HG02763 (cell line): ENCODE data around the gene COL23A1.
"Not testable (repeated sequence)": the region's sequence is repeated elsewhere in the genome, so short reads cannot be mapped to it uniquely, and the experiment has no call there.

Experiments used
- ATAC-seq: cut with Tn5 transposase; IDR thresholded peaks from one replicate; pipeline ENCODE4 v1.9.1; 2021; ENCODE audit warnings: mild to moderate bottlenecking, moderate library complexity; ENCODE audit not compliant: unreplicated experiment

Gene COL23A1

DNA sequence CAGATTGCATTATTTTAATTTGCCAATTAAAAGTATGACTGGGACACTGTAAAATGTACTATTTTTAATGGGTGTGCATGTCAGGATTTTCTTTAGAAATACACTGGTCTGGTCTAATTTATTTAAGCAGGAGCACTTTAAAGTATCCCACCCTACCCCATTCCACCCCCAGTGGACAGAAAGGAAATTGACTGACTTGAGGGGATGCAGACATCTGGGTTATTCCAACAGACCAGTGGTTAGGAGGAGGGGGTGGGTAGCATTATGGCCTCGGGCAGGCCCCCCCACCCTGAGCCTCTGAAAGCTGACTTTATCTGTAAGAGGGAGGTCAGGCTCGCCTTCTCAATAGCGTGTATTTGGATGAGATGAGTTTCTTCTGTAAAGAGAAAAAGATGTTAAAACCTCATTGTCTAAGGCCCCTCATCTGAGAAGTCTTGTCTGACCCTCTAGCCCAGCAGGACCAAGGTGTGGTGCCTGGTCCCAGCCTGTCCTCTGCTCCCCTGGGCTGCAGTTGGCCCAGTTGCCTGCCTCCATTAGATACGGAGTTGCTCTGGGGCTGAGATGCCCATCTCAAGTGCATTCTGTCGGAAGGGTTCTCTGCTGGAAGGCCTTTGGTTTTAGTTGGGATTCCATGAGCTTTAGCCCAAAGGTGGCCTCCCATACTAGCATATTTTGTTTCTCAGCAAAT is 381.5 kb downstream of the COL23A1 start:
- ATAC-seq, result no peak

DNA sequence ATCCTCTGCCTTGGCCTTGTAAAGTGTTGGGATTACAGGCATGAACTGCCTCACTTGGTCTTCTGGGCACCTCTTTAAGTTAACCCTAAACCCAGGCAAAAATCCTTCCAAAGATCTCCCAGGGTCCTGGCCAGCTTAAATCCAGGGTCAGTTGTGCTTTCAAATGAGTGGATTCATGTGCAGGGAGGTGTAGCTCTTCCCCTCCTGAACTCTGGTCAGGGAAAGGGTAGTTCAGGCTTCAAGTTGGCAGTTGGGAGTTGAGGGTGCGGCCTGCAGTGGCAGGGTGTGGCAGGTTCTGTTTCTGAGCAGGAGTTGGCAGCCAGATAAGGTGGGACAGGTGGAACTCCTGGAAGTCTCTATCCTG is 382.3 kb downstream of the COL23A1 start:
- no peak for ATAC-seq

DNA sequence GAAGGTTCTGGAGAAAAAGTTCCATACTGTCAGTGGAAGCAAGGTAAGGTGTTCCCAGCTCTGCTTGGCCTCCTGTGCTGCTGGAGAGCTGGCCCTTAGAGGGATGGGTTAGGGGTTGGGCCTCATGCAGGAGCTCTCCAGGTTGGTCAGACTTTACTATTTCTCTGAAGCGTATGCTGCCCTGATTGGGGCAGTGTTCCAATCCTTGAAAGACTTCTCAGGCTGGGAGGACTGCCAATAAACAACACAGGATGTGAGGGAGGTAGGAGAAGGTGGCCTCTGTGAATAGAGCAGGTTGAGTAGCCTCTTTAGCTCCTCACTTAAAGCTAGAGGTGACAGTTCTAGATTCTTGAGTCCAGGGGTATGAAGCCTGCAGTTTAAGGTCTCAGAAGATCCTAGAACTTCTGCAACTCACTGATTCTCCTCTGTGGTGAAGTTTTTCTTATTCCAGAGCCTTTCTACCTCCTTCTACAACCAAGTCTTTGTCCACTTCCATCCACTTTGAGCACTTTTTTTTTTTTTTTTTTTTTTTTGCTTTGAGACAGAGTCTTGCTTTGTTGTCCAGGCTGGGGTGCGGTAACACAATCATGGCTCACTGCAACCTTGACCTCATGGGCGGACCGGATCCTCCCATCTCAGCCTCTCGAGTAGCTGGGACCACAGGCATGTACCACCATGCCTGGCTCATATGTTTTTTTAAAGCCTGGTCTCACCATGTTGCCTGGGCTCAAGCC is 382.8 kb downstream of the COL23A1 start:
- ATAC-seq, result no peak

DNA sequence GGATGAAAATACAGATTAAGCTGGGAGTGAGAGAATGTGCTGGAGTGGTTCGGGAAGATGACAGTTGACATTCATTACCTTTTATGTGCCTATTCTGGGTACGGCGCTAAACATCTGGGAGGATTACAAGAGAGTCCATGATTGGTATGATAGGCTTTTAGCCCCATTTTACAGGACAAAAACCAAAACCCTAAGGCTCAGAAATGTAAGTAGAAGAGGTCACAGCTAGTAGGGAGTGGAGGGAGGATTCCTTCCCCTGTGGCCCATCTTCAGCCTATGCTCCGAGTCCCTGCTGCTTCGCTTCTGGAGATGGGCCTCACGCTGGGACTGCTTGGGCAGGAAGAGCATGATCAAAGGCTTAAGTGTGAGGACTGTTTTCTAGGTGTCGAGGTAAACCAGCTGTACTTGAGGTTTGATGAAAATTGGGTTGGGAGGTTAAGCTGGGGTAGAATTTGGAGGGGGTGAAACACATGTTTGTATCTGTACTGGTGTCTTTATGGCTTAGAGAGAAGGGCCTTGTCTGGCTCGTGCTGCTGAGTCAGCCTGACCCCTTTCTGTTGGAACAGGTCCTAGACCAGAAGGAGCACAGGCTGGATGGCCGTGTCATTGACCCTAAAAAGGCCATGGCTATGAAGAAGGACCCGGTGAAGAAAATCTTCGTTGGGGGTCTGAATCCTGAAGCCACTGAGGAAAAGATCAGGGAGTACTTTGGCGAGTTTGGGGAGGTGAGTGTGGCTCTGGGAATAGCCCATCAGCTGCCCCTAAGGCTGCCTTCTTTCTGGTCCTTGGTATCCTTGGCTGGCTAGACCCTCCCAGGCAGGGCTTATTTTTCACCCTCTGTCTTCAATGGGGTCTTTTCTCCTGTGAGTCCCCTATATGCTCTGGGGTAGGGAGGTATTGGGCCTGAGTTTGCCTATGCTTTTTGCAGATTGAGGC is 383.8 kb downstream of the COL23A1 start:
- ATAC-seq, result no peak

DNA sequence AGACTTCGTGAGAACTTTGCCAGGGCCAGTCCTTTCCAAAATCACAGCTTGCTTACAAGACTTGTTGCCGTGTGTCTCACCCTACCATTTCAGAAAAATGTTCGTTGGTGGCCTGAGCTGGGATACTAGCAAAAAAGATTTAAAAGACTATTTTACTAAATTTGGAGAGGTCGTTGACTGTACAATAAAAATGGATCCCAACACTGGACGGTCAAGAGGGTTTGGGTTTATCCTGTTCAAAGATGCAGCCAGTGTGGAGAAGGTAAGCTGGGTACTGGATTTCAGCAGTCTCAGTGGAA is 384.5 kb downstream of the COL23A1 start:
- no peak for ATAC-seq

DNA sequence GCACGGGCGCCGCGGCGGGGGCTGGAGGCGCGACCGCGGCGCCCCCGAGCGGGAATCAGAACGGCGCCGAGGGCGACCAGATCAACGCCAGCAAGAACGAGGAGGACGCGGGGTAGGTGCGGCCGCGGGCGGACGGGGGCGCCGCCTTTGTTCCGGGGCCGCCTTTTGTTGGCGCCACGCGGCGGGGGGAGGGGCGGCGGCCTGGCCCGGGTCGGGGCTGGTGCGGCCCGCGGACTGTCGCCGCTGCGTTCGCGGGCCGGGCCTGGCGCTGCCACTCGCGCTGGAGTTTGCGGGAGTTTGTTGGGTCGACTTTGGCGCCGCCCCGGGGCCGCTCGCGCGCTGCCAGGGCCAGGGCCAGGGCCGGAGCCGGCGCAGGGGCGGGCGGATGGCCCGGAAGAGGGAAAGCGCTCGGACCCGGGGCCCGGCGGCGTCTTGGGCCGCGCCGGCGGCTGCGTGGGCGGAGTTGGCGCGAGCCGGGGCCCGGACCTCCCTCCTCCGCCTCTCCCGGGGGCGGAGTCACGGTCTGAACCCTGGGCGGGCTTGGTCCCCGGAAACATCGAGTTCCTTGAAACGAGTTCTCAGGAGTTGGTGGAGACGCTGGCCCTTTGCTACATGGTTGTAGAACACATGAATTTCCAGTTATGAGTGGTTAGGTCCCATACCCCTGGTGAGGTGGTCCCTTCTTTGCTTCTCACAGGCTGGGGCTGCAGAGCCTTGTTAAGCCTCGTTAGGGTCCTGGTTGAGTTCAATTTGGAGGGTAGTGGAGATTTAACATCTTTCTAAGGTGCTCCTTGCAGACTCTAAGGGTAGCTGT is 385.1 kb downstream of the COL23A1 start:
- peak; percentile 45 for ATAC-seq

DNA sequence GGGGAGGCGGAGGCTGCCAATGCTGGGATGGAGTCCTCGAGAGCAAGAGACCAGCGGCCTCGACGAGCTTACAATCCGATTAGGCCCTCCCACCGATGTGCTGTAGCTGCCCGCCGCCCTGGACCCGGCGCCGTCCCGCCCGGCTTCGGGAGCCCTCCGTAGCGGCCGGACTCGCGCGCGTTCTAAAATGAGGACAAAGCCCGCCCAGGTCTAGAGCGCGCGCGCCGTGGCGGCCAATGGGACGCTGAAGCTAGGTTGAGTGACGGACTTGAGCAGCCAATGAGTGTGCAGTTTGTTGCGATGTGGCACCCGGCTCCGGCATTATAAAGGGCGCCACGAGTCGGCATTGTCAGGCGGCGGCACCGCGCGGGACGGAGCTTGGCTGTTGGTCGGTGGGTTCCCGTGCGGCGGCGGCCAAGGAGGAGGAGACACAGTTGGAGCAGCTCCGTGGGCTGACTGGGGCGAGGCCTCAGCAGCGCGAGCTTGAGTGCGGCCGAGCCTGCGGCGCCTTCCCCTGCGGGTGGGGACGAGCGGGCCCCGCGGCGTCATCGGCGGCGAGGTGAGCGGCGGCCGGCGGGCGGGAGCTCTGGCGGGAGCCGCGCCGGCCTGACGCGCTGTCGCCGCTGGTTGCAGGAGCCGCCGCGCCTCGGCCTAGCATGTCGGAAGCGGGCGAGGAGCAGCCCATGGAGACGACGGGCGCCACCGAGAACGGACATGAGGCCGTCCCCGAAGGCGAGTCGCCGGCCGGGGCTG is 385.8 kb downstream of the COL23A1 start, which contains the start of gene HNRNPAB:
Gene HNRNPAB (plus strand): TSS at position 352 of the 753 bp plus-strand sequence. CDS start 305 bp downstream, at position 657.
- peak; percentile 81 for ATAC-seq

DNA sequence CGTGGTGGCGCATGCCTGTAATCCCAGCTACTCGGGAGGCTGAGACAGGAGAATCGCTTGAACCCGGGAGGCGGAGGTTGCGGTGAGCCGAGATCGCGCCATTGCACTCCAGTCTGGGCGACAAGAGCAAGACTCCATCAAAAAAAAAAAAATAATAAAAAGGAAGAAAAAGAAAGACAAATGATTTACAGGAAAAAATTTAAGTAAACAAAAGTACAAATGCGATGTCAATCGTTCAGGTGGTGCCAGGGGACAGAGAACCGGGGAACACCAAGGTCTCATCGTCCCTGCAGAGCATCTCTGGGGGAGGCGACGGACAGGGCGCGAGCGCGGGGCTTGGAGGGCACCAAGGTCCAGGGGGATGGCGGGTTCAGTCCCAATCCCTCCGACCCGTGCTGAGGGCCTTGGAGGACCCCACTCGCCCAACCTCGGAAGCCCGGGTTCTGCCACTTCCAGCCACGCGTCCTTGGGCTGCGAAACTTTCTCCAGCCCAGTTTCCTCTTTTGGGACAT is 386.5 kb downstream of the COL23A1 start:
- ATAC-seq, result no peak

DNA sequence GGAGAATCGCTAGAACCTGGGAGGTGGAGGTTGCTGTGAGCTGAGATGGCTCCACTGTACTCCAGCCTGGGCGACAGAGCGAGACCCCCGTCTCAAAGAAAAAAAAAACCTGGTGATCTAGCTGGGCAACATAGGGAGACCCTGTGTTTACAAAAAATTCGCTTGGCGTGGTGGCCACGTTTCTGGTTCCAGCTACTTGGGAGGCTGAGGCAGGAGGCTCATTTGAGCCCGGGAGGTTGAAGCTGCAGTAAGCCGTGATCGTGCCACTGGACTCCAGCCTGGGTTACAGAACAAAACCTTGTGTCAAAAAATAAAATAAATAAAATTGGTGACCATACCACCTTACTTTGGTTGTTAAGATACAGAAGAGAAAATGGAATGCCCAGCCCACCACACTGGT is 387.7 kb downstream of the COL23A1 start:
- no peak for ATAC-seq

DNA sequence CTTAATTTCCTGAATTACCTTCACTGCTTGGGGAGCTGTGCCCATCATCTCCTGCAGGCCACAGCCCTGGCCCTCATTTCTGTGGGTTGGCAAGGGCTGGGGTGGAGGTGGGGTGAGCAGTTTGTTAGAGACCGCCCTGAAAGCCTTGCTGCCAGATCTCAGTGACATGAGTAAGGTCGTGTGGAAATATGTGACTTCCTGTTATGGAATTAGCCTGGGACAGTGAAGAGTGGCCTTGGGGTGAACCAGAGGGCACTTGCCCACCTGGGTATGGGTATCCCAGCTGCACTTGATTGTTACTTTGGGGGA is 388.3 kb downstream of the COL23A1 start:
- ATAC-seq, result no peak

DNA sequence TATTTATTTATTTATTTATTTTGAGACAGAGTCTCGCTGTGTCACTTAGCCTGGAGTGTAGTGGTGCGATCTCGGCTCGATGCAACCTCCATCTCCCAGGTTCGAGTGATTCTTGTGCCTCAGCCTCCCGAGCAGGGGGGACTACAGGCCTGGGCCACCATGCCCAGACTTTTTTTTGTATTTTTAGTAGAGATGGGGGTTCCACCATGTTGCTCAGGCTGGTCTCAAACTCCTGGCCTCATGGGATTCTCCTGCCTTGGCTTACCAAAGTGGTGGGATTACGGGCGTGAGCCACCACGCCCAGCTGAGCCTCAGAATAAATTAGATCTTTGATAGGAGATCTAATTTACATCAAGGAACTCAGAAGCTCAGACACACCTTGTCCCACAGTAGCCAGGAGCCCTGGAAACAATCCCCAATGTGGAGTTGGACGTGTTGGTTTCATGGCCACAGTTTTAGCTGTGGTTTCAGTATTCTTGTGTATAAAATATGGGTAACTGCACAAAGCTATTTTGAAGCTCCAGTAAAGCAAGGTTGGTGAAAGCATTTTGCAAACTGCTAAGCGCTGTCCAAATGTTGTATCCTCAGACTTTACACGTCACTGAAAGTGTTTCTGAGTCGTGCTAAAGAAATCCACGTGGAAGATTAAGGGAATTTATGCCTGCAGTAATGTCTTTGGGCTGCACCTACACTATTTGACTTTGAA is 388.8 kb downstream of the COL23A1 start:
- ATAC-seq, result no peak

DNA sequence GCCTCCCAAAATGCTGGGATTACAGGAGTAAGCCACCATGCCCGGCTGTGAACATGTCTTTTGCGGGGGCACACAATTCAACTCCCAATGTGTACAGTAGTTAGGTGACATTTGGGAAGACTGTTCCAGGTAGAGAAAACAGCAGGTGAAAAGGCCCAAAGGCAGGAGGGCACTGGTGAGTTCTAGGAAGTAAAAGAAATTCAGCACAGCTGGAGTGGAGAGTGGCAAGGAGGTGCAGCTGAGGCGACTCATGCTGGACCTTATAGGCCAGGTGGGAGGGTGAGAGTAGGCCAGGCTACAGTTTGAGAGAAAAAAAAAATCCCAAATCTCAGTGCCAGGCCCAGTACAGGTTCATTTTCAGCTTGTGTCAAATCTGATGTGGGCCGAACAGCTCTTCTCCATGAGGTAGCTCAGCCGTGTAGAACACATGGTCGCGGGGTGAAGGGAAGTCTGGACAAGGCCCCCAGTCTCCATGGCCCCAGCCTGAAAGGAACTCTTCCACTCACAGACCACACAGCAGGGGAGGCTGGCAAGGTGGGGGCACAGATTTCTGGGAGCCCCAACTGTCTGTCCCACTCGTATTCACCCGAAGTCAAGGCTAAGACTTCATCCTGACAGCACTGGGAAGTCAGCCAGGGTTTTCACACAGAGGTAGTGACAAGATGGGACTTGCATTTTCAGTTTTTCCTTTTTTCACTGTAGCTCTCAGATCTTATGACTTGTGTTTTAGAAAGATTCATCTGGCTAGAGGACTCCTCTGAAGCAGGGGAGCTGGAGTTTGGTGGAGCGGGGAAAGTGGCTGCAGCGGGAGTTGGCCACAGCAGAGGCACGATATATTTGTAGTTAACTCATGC is 390.4 kb downstream of the COL23A1 start:
- ATAC-seq, result no peak

DNA sequence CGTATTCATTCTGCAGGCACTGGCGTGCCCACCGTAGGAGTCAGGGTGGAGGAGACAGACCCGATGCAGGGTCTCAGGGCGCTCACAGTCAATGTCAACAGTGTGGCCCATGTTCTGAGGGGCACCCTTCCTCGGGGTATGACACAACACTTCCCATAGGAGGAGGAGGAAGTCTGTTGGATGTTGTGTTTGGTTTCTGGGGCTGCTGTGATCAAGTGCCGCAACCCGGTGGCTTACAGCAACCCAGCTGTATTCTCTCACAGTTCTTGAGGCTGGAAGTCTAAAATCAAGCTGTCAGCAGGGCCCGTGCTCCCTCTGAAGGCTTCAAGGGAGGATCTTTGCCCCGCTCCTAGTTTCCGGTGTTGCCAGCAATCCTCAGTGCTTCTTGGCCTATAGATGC is 391.5 kb downstream of the COL23A1 start:
- ATAC-seq, result no peak

DNA sequence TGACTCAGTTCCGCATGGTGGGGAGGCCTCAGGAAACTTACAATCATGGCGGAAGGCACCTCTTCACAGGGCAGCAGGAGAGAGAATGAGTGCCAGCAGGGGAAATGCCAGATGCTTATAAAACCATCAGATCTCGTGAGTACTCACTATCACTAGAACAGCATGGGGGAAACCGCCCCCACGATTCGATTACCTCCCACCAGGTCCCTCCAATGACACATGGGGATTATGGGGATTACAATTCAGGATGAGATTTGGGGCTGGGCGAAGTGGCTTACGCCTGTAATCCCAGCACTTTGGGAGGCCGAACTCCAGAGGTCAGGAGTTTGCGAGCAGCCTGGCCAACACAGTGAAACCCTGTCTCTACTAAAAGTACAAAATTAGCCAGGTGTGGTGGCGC is 392.0 kb downstream of the COL23A1 start:
- not testable (repeated sequence) for ATAC-seq

DNA sequence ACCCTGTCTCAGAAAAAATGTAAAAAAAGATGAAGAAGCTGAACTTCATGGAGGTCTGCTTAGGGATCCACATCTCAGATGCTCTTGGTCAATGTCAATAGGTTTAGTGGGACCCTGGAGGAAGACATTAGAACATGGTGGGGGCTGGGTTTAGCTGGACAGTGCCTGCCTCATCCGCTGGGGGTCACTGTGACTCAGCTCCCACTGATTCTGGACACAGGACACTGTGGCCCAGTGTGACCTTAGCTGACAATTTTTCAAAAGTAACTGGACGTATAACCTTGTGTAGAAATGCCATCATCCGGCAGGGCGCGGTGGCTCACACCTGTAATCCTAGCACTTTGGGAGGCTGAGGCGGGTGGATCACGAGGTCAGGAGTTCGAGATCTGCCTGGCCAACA is 393.2 kb downstream of the COL23A1 start:
- no peak for ATAC-seq

DNA sequence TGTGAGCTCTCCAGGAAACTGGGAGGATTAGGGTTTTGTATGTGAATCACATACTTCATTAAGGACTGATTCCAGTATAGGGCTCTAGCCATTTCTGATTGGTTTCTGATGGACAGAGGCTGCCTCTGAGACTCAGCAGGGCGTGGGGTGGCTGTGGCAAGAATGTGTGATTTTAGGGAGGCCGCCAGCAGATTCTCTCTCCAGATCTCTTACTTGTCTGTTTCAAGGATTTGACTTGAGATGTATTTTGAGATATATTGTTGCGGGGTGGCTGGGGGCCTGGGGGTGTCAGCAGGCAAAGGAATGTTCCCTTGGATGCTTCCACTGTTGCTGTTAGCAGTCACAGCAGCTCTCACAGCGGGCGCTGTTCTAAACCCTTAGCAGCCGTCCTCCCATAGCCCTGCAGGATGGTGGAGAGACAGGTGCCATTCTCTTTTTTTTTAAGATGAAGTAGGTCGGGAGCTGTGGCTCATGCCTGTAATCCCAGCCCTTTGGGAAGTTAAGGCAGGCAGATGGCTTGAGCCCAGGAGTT is 393.8 kb downstream of the COL23A1 start:
- no peak for ATAC-seq

DNA sequence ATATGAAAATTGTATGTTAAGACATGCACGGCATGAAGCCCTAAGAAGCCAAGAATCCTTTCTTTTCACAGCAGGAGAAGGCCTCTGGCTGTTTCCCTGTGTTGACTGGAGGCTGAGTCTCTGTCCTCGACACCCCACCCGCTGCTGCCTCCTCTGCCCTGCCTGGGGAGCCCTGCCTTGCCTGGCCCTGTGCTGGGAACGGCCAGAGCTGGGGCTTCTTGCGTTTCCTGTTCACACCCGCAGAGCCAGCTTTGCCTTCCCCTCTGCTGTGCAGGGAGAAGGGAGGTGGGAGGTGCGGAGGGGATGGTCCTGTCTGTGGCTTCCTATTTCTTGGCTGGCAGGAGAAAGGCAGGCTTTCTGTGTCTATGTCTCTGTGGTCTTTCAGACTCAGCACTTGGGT is 396.2 kb downstream of the COL23A1 start:
- no peak for ATAC-seq

DNA sequence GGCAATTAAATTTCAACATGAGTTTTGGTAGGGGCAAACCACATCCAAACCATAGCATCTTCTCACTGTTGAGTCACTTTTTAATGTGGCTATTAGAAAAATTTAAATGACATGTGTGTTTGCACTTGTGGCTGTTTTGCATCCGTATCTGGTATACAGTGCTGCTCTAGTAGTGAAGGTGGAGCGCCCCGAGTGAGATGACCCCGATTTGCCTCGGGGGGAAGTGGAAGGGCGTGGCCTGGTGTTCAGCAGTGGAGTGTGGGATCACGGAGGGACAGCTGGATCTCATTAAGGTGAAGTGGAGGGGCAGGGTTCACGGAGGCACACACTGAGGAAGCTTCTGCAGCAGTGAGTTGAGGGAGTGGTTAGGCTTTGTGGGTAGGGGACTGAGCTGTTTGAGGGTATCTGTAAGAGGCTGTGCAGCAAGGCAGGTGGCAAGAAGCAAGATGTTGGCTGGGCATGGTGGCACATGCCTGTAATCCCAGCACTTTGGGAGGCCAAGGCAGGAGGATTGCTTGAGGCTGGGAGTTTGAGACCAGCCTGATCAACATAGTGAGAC is 396.9 kb downstream of the COL23A1 start:
- no peak for ATAC-seq
